ENCODE measurements around the gene FH. TPM values are rescaled to one million over a fixed set of nuclear protein-coding genes. Genes with fewer than 3 reads are reported as not detected.

FH gene
- total and polyA plus RNA-seq, 2 experiments from 2014 or later = 56.2 to 69.8 TPM

- TF ChIP-seq JUNB (IDR thresholded peaks at IDR 0.05; ENCODE audit: unreplicated experiment) (no peak), ZNF114 (CRISPR knock-in tag; IDR thresholded peaks at IDR 0.05) (no peak), EZH2 (IDR thresholded peaks at IDR 0.05; ENCODE audit: low read depth, unreplicated experiment) (no peak), ETS1 (IDR thresholded peaks at IDR 0.05) (no peak), NANOG (IDR thresholded peaks at IDR 0.05; ENCODE audit: borderline replicate concordance) (no peak), STAT1 (IDR thresholded peaks at IDR 0.05; ENCODE audit: unreplicated experiment) (no peak)
- H3K4me3 ChIP-seq = no peak overlapping the region
- no peak overlapping the region for H3K27ac Mint-ChIP-seq
- H3K4me1 Mint-ChIP-seq = 0 out of 3 replicates have a peak, but pooled peaks cover 3% of the 10 kb centered on the region
- H4K20me1 ChIP-seq (replicated peaks; ENCODE audit: insufficient read depth) = no peaks in the 10 kb centered on the region
- H3K27me3 Mint-ChIP-seq (ENCODE audit: insufficient read depth, low read depth, poor library complexity) = peaks cover 9% of the 10 kb centered on the region
- H3K4me3 Mint-ChIP-seq = no peak overlapping the region
- H2AFZ ChIP-seq = no peak overlapping the region
- H3K4me2 ChIP-seq = no peak overlapping the region
- H3K27ac ChIP-seq (ENCODE audit: low read depth) = no peak overlapping the region
- no peaks in the 10 kb centered on the region for H3K36me3 ChIP-seq (ENCODE audit: insufficient read depth)
- H3K9me2 ChIP-seq (ENCODE audit: insufficient read depth) = 0 out of 2 replicates have a peak, but pooled peaks cover 12% of the 10 kb centered on the region
- peaks cover 32% of the 10 kb centered on the region for H3K27me3 ChIP-seq (ENCODE audit: insufficient read depth)
- H3K36me3 Mint-ChIP-seq (ENCODE audit: low read depth) = no peaks in the 10 kb centered on the region
- H3K79me2 ChIP-seq (replicated peaks; ENCODE audit: insufficient read depth) = no peaks in the 10 kb centered on the region
- H3F3A ChIP-seq (replicated peaks; ENCODE audit: low read depth) = no peaks in the 10 kb centered on the region
- H3K9me3 Mint-ChIP-seq = no peaks in the 10 kb centered on the region
- H3K4me1 ChIP-seq (ENCODE audit: insufficient read depth) = no peaks in the 10 kb centered on the region
- DNase-seq (ENCODE audit: low spot score) (no peak), ATAC-seq (no peak)
Measured at GRCh38 chr1:241459186-241459802, 60.3 kb downstream of the FH start.

- Mint-ChIP-seq H3K27ac (no peak overlapping the region), H3K36me3 (ENCODE audit: low read depth) (no peaks in the 10 kb centered on the region), H3K4me1 (0 out of 3 replicates have a peak, but pooled peaks cover 3% of the 10 kb centered on the region), H3K9me3 (no peaks in the 10 kb centered on the region), H3K27me3 (ENCODE audit: insufficient read depth, low read depth, poor library complexity) (peaks cover 9% of the 10 kb centered on the region), H3K4me3 (no peak overlapping the region)
- Histone ChIP-seq H3K4me1 (ENCODE audit: insufficient read depth) (no peaks in the 10 kb centered on the region), H3K79me2 (replicated peaks; ENCODE audit: insufficient read depth) (no peaks in the 10 kb centered on the region), H3K4me2 (no peak overlapping the region), H3K27me3 (ENCODE audit: insufficient read depth) (peaks cover 32% of the 10 kb centered on the region), H3K27ac (ENCODE audit: low read depth) (no peak overlapping the region), H3K36me3 (ENCODE audit: insufficient read depth) (no peaks in the 10 kb centered on the region), H3F3A (replicated peaks; ENCODE audit: low read depth) (no peaks in the 10 kb centered on the region), H3K4me3 (no peak overlapping the region), H4K20me1 (replicated peaks; ENCODE audit: insufficient read depth) (no peaks in the 10 kb centered on the region), H2AFZ (no peak overlapping the region), H3K9me2 (ENCODE audit: insufficient read depth) (0 out of 2 replicates have a peak, but pooled peaks cover 12% of the 10 kb centered on the region)
- ATAC-seq = peak; percentile 65
- peak; percentile 72 for DNase-seq (ENCODE audit: low spot score)
- TF ChIP-seq CTCF (conservative IDR thresholded peaks at IDR 0.05; ENCODE audit: low read depth in 2 of 2) (no peak), REST (IDR thresholded peaks at IDR 0.05; ENCODE audit: unreplicated experiment) (no peak), STAT1 (IDR thresholded peaks at IDR 0.05; ENCODE audit: unreplicated experiment) (no peak), ZNF331 (CRISPR knock-in tag; IDR thresholded peaks at IDR 0.05; ENCODE audit: low read depth) (no peak), CREB1 (CRISPR knock-in tag; IDR thresholded peaks at IDR 0.05; ENCODE audit: low read depth) (no peak)
Measured at GRCh38 chr1:241457421-241457820, 62.1 kb downstream of the FH start.
